Uterus (tissue), 2 donors: ENCODE results near the gene TEX11.
"Not testable (repeated sequence)": the region's sequence is repeated elsewhere in the genome, so short reads cannot be mapped to it uniquely, and the experiment has no call there.

Experiments
- POLR2A ChIP-seq, 2 donors: fragments of 450-650 bp; IDR thresholded peaks; one replicate each; pipeline ENCODE4 v1.6.1; 2016; ENCODE audit warnings: antibody characterized with exemption in 2 of 2, mild to moderate bottlenecking in 1 of 2, moderate library complexity in 1 of 2
- TF ChIP-seq, protein P1 (sequence below), 4 experiments: fragments of 200-600 bp in 2 of 4; fragments of 450-650 bp in 2 of 4; sonication (generic) in 2 of 4; IDR thresholded peaks; one replicate each; pipeline ENCODE4 v1.5.1; 2016 to 2019; ENCODE audit warnings: antibody characterized with exemption in 4 of 4, mild to moderate bottlenecking in 2 of 4, moderate library complexity in 1 of 4

DNA sequence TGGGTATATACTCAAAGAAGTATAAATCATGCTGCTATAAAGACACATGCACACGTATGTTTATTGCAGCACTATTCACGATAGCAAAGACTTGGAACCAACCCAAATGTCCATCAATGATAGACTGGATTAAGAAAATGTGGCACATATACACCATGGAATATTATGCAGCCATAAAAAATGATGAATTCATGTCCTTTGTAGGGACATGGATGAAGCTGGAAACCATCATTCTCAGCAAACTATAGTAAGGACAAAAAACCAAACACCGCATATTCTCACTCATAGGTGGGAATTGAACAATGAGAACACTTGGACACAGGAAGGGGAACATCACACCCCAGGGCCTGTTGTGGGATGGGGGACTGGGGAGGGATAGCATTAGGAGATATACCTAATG lies 260.6 kb downstream of the TEX11 start:
- not testable (repeated sequence) for TF ChIP-seq POLR2A (IDR thresholded peaks at IDR 0.05)
- TF ChIP-seq, protein P1, sequence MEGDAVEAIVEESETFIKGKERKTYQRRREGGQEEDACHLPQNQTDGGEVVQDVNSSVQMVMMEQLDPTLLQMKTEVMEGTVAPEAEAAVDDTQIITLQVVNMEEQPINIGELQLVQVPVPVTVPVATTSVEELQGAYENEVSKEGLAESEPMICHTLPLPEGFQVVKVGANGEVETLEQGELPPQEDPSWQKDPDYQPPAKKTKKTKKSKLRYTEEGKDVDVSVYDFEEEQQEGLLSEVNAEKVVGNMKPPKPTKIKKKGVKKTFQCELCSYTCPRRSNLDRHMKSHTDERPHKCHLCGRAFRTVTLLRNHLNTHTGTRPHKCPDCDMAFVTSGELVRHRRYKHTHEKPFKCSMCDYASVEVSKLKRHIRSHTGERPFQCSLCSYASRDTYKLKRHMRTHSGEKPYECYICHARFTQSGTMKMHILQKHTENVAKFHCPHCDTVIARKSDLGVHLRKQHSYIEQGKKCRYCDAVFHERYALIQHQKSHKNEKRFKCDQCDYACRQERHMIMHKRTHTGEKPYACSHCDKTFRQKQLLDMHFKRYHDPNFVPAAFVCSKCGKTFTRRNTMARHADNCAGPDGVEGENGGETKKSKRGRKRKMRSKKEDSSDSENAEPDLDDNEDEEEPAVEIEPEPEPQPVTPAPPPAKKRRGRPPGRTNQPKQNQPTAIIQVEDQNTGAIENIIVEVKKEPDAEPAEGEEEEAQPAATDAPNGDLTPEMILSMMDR (IDR thresholded peaks at IDR 0.05) = not testable (repeated sequence)
